ENCODE results near the gene ABCA4. TPM values are rescaled to one million over a fixed set of nuclear protein-coding genes. Genes with fewer than 3 reads are reported as not detected.

The ABCA4 gene
- total and polyA plus RNA-seq, 2 of the 8 experiments (the other 6 are each of a cell fraction or from before 2014, with no cell fraction given): 0.06 TPM; not detected in 1

DNA sequence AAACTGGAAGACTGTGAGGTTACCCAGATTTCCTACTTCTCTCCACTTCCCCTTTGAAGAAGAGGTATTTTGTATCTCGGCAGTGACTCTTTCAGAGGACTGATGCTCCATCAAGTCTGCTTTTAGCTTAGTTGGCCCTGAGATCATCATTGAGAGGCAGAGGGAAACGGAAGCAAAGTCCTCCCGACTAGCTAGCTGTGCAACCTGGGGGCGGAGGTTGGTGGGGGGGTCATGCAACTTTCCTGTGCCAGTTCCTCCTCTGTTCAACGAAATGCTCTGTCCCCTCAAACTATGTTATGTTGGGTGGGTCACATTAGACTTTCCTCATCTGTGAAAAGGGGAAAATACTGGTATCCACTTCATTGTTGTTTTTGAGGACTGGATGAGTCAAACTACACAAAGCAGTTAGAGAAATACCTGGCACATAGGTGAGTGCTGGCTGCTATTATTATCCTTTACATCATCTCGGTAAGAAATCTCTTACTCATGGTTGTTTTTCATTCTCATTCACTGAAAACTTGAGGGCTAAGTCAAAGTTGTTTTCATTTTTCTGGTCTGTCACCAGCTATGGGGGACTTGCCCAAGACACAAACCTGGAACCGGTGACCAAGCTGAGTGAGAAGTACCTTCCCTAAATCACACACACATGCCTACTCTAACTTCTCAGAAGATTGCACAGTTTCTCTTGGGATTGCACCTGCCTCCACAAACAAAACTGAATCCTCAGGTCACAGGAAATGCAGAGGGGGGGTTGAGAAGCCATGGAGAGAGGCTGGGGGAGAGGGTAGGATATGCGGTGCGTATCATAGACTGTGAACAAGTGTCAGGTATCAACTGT lies 83.3 kb downstream of the ABCA4 start (continued):
- TF ChIP-seq CTBP2 (IDR thresholded peaks at IDR 0.05; ENCODE audit: borderline replicate concordance, insufficient read depth, insufficient read length, low read length): no peak
